NCI-H1105 (cell line): ENCODE measurements around the gene GLIS1.
"Not testable (repeated sequence)": the region's sequence is repeated elsewhere in the genome, so short reads cannot be mapped to it uniquely, and the experiment has no call there.

ENCODE experiments used
- DNase-seq: peaks from one replicate; lab custom pipeline; 2025; lab: John Stamatoyannopoulos, UW

The GLIS1 gene

GRCh38 chr1:53654216-53655210, 84.5 kb downstream of the GLIS1 start:
- no peak for DNase-seq

GRCh38 chr1:53653631-53654030, 85.3 kb downstream of the GLIS1 start:
- no peak for DNase-seq

- no peak for DNase-seq
These were observed 85.8 kb downstream of the GLIS1 start for GRCh38 chr1:53653200-53653575.

- no peak for DNase-seq
These were observed 86.3 kb downstream of the GLIS1 start for GRCh38 chr1:53652441-53653199.

- no peak for DNase-seq
These were observed 87.6 kb downstream of the GLIS1 start for GRCh38 chr1:53651356-53651755.

GRCh38 chr1:53648516-53648915, 90.4 kb downstream of the GLIS1 start:
- no peak for DNase-seq

GRCh38 chr1:53647915-53648314, 91.0 kb downstream of the GLIS1 start:
- not testable (repeated sequence) for DNase-seq

GRCh38 chr1:53646732-53647131, 92.2 kb downstream of the GLIS1 start:
- no peak for DNase-seq

GRCh38 chr1:53645690-53646078, 93.3 kb downstream of the GLIS1 start:
- DNase-seq, result no peak

GRCh38 chr1:53644909-53645689, 93.9 kb downstream of the GLIS1 start:
- no peak for DNase-seq

GRCh38 chr1:53644496-53644895, 94.5 kb downstream of the GLIS1 start:
- DNase-seq, result no peak

GRCh38 chr1:53643881-53644390, 95.0 kb downstream of the GLIS1 start:
- DNase-seq, result no peak

GRCh38 chr1:53643041-53643880, 95.7 kb downstream of the GLIS1 start:
- DNase-seq, result no peak

- DNase-seq, result no peak
These were observed 96.4 kb downstream of the GLIS1 start for GRCh38 chr1:53642607-53643006.

GRCh38 chr1:53642215-53642555, 96.8 kb downstream of the GLIS1 start:
- DNase-seq, result no peak

- DNase-seq, result no peak
These were observed 97.3 kb downstream of the GLIS1 start for GRCh38 chr1:53641481-53642214.

GRCh38 chr1:53640701-53641075, 98.3 kb downstream of the GLIS1 start:
- no peak for DNase-seq

GRCh38 chr1:53639996-53640700, 98.8 kb downstream of the GLIS1 start:
- no peak for DNase-seq

- DNase-seq, result no peak
These were observed 99.7 kb downstream of the GLIS1 start for GRCh38 chr1:53639251-53639763.
